IMR-90 (cell line): ENCODE results near the gene FARS2.

Experiments used
- POLR2A ChIP-seq: IDR thresholded peaks from 2 replicates; pipeline ENCODE4 v1.6.1; 2012; ENCODE audit warnings: mild to moderate bottlenecking, low read depth, low read length
- TF ChIP-seq, protein P1 (sequence below): conservative IDR thresholded peaks from 2 replicates; pipeline ENCODE4 v1.5.1; 2012; ENCODE audit warnings: mild to moderate bottlenecking, low read depth, low read length, improper control_type of control experiment
- TF ChIP-seq, protein P2 (sequence below): fragments of 150-350 bp; IDR thresholded peaks from 2 replicates; pipeline ENCODE4 v1.6.1; 2016; ENCODE audit warnings: low read depth, mild to moderate bottlenecking, low read length, moderate library complexity, borderline replicate concordance
- TF ChIP-seq, protein P3 (sequence below): fragments of 150-350 bp; IDR thresholded peaks from 2 replicates; pipeline ENCODE4 v1.6.1; 2017; ENCODE audit warnings: mild to moderate bottlenecking, antibody characterized with exemption, low read length, low read depth

- no peak for TF ChIP-seq POLR2A
- TF ChIP-seq, protein P1, sequence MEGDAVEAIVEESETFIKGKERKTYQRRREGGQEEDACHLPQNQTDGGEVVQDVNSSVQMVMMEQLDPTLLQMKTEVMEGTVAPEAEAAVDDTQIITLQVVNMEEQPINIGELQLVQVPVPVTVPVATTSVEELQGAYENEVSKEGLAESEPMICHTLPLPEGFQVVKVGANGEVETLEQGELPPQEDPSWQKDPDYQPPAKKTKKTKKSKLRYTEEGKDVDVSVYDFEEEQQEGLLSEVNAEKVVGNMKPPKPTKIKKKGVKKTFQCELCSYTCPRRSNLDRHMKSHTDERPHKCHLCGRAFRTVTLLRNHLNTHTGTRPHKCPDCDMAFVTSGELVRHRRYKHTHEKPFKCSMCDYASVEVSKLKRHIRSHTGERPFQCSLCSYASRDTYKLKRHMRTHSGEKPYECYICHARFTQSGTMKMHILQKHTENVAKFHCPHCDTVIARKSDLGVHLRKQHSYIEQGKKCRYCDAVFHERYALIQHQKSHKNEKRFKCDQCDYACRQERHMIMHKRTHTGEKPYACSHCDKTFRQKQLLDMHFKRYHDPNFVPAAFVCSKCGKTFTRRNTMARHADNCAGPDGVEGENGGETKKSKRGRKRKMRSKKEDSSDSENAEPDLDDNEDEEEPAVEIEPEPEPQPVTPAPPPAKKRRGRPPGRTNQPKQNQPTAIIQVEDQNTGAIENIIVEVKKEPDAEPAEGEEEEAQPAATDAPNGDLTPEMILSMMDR = no peak
- TF ChIP-seq, protein P2, sequence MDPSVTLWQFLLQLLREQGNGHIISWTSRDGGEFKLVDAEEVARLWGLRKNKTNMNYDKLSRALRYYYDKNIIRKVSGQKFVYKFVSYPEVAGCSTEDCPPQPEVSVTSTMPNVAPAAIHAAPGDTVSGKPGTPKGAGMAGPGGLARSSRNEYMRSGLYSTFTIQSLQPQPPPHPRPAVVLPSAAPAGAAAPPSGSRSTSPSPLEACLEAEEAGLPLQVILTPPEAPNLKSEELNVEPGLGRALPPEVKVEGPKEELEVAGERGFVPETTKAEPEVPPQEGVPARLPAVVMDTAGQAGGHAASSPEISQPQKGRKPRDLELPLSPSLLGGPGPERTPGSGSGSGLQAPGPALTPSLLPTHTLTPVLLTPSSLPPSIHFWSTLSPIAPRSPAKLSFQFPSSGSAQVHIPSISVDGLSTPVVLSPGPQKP = no peak
- TF ChIP-seq, protein P3, sequence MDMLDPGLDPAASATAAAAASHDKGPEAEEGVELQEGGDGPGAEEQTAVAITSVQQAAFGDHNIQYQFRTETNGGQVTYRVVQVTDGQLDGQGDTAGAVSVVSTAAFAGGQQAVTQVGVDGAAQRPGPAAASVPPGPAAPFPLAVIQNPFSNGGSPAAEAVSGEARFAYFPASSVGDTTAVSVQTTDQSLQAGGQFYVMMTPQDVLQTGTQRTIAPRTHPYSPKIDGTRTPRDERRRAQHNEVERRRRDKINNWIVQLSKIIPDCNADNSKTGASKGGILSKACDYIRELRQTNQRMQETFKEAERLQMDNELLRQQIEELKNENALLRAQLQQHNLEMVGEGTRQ = no peak
These were observed 25.5 kb upstream of the FARS2 start for GRCh38 chr6:5235830-5236229.
